Measurements from ENCODE around the gene PLA2G4D. TPM values are rescaled to one million over a fixed set of nuclear protein-coding genes. Genes with fewer than 3 reads are reported as not detected.

Gene PLA2G4D
- total and polyA plus RNA-seq, 10 of the 15 experiments (the other 5 are each of a cell fraction or from before 2014, with no cell fraction given), result 0.03 TPM; not detected in 9

- Histone ChIP-seq H3K27me3 (replicated peaks in 1 of 2; ENCODE audit: control insufficient read depth in 2 of 2, insufficient read depth in 2 of 2, low read length in 1 of 2) (no peaks in the 10 kb centered on the region), H3K4me1 (ENCODE audit: control insufficient read depth, insufficient read depth, low read length) (no peaks in the 10 kb centered on the region), H3K27ac (ENCODE audit: control insufficient read depth, insufficient read depth) (no peak overlapping the region), H3K9ac (ENCODE audit: control insufficient read depth, insufficient read depth, low read length) (no peak overlapping the region), H2AFZ (ENCODE audit: control insufficient read depth, low read depth, low read length) (no peak overlapping the region), H3K9me3 (replicated peaks; ENCODE audit: control insufficient read depth, insufficient read depth, low read length) (no peaks in the 10 kb centered on the region), H3K4me3 (no peak overlapping the region), H3K4me2 (ENCODE audit: control insufficient read depth, insufficient read depth) (no peak overlapping the region), H3K79me2 (ENCODE audit: control insufficient read depth, insufficient read depth, low read length) (no peaks in the 10 kb centered on the region), H4K20me1 (ENCODE audit: control insufficient read depth, insufficient read depth) (no peaks in the 10 kb centered on the region), H3K36me3 (ENCODE audit: control insufficient read depth in 2 of 2, insufficient read depth in 2 of 2, low read length in 1 of 2) (no peaks in the 10 kb centered on the region)
- no TSS peak for BruUV-seq (replicated peaks)
- ChIA-PET RAD21 (ENCODE audit: unreplicated experiment) (no interaction called here), SMC1A (ENCODE audit: uncharacterized antibody, unreplicated experiment) (interaction anchor here (0.6 kb wide), 1 partner anchor 46 kb away, joined by 3 read pairs; no protein-coding TSS in a partner anchor), POLR2A (no interaction called here), CTCF (interaction anchor here (0.8 to 1.0 kb wide), 2 partner anchors 39 to 99 kb away, joined by 3 to 4 read pairs; no protein-coding TSS in a partner anchor)
- ATAC-seq (no peak), FAIRE-seq (no peak), DNase-seq (ENCODE audit: low read depth, low spot score) (no peak)
- WGBS (ENCODE audit: insufficient coverage, insufficient replicate concordance, low lambda C conversion rate, missing lambda C conversion rate), result 19% methylated on average over 16 of the region's 16 CpGs
- in situ Hi-C loops (cut with MboI), result no loop called here
- intact Hi-C loops (cut with micrococcal nuclease; ENCODE audit: unreplicated experiment), result no loop called here
- no peak for TF ChIP-seq TCF12 (IDR thresholded peaks at IDR 0.05; ENCODE audit: low read depth, low read length)
- TF ChIP-seq POLR2AphosphoS2 (IDR thresholded peaks at IDR 0.05; ENCODE audit: low read depth, low read length), result no peak
- TF ChIP-seq BRCA1 (IDR thresholded peaks at IDR 0.05; ENCODE audit: low read depth, low read length), result no peak
- TF ChIP-seq, protein P1, sequence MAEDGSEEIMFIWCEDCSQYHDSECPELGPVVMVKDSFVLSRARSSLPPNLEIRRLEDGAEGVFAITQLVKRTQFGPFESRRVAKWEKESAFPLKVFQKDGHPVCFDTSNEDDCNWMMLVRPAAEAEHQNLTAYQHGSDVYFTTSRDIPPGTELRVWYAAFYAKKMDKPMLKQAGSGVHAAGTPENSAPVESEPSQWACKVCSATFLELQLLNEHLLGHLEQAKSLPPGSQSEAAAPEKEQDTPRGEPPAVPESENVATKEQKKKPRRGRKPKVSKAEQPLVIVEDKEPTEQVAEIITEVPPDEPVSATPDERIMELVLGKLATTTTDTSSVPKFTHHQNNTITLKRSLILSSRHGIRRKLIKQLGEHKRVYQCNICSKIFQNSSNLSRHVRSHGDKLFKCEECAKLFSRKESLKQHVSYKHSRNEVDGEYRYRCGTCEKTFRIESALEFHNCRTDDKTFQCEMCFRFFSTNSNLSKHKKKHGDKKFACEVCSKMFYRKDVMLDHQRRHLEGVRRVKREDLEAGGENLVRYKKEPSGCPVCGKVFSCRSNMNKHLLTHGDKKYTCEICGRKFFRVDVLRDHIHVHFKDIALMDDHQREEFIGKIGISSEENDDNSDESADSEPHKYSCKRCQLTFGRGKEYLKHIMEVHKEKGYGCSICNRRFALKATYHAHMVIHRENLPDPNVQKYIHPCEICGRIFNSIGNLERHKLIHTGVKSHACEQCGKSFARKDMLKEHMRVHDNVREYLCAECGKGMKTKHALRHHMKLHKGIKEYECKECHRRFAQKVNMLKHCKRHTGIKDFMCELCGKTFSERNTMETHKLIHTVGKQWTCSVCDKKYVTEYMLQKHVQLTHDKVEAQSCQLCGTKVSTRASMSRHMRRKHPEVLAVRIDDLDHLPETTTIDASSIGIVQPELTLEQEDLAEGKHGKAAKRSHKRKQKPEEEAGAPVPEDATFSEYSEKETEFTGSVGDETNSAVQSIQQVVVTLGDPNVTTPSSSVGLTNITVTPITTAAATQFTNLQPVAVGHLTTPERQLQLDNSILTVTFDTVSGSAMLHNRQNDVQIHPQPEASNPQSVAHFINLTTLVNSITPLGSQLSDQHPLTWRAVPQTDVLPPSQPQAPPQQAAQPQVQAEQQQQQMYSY (CRISPR knock-in tag; IDR thresholded peaks at IDR 0.05), result no peak
- TF ChIP-seq TAF1 (IDR thresholded peaks at IDR 0.05; ENCODE audit: borderline replicate concordance, low read depth, low read length), result no peak
- no peak for TF ChIP-seq TARDBP (IDR thresholded peaks at IDR 0.05; ENCODE audit: borderline replicate concordance)
- TF ChIP-seq, protein P2, sequence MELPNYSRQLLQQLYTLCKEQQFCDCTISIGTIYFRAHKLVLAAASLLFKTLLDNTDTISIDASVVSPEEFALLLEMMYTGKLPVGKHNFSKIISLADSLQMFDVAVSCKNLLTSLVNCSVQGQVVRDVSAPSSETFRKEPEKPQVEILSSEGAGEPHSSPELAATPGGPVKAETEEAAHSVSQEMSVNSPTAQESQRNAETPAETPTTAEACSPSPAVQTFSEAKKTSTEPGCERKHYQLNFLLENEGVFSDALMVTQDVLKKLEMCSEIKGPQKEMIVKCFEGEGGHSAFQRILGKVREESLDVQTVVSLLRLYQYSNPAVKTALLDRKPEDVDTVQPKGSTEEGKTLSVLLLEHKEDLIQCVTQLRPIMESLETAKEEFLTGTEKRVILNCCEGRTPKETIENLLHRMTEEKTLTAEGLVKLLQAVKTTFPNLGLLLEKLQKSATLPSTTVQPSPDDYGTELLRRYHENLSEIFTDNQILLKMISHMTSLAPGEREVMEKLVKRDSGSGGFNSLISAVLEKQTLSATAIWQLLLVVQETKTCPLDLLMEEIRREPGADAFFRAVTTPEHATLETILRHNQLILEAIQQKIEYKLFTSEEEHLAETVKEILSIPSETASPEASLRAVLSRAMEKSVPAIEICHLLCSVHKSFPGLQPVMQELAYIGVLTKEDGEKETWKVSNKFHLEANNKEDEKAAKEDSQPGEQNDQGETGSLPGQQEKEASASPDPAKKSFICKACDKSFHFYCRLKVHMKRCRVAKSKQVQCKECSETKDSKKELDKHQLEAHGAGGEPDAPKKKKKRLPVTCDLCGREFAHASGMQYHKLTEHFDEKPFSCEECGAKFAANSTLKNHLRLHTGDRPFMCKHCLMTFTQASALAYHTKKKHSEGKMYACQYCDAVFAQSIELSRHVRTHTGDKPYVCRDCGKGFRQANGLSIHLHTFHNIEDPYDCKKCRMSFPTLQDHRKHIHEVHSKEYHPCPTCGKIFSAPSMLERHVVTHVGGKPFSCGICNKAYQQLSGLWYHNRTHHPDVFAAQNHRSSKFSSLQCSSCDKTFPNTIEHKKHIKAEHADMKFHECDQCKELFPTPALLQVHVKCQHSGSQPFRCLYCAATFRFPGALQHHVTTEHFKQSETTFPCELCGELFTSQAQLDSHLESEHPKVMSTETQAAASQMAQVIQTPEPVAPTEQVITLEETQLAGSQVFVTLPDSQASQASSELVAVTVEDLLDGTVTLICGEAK (IDR thresholded peaks at IDR 0.05; ENCODE audit: borderline replicate concordance), result no peak
- TF ChIP-seq, protein P3, sequence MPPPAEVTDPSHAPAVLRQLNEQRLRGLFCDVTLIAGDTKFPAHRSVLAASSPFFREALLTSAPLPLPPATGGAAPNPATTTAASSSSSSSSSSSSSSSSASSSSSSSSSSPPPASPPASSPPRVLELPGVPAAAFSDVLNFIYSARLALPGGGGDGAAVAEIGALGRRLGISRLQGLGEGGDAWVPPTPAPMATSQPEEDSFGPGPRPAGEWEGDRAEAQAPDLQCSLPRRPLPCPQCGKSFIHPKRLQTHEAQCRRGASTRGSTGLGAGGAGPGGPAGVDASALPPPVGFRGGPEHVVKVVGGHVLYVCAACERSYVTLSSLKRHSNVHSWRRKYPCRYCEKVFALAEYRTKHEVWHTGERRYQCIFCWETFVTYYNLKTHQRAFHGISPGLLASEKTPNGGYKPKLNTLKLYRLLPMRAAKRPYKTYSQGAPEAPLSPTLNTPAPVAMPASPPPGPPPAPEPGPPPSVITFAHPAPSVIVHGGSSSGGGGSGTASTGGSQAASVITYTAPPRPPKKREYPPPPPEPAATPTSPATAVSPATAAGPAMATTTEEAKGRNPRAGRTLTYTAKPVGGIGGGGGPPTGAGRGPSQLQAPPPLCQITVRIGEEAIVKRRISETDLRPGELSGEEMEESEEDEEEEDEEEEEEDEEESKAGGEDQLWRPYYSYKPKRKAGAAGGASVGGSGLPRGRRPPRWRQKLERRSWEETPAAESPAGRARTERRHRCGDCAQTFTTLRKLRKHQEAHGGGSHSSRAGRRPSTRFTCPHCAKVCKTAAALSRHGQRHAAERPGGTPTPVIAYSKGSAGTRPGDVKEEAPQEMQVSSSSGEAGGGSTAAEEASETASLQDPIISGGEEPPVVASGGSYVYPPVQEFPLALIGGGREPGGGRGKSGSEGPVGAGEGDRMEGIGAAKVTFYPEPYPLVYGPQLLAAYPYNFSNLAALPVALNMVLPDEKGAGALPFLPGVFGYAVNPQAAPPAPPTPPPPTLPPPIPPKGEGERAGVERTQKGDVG (CRISPR knock-in tag; IDR thresholded peaks at IDR 0.05), result no peak
- no peak for TF ChIP-seq CTCF (IDR thresholded peaks at IDR 0.05 in 2 of 3, conservative IDR thresholded peaks at IDR 0.05 in 1 of 3; ENCODE audit: control insufficient read depth in 2 of 3, extremely low read depth in 1 of 3, insufficient read depth in 1 of 3, low read depth in 3 of 3, low read length in 3 of 3)
Measured at GRCh38 chr15:42088801-42089640, 5.3 kb downstream of the PLA2G4D start.

All from GM12878 (cell line).